ENCODE data around the gene MAP3K9. TPM values are rescaled to one million over a fixed set of nuclear protein-coding genes. Genes with fewer than 3 reads are reported as not detected.

The MAP3K9 gene
- total RNA-seq, 1 experiment from 2014 or later, result 21.4 TPM

DNA sequence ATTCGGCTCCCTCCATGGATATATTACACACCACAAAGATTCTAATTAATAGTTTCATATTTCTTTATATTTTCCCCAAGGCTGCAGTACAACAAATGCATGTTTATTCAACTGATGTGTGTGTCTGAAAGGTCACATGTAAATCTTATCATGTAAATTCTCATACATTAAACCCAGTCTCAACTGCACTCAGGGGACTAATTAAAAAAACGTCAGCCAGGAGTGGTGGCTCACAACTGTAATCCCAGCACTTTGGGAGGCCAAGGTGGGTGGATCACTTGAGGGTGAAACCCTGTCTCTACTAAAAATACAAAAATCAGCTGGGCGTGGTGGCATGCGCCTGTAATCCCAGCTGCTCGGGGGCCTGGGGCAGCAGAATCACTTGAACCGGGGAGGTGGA lies 67.8 kb downstream of the MAP3K9 start:
- Histone ChIP-seq H3K79me2 (ENCODE audit: low read depth) (no peaks in the 10 kb centered on the region), H3K9me2 (ENCODE audit: insufficient read depth) (no peaks in the 10 kb centered on the region), H3K4me2 (no peak overlapping the region), H3K9me3 (ENCODE audit: insufficient read depth, low read depth) (no peaks in the 10 kb centered on the region), H3K4me3 (no peak overlapping the region), H3K27ac (no peak overlapping the region), H3K27me3 (ENCODE audit: insufficient read depth, low read depth) (no peaks in the 10 kb centered on the region), H3K4me1 (replicated peaks; ENCODE audit: insufficient read depth) (no peaks in the 10 kb centered on the region), H2AFZ (no peak overlapping the region), H3F3A (ENCODE audit: insufficient read depth, low read depth) (no peaks in the 10 kb centered on the region; the same call in 1 of the 2 replicates), H4K20me1 (ENCODE audit: insufficient read depth) (no peaks in the 10 kb centered on the region), H3K36me3 (ENCODE audit: low read depth) (0 out of 2 replicates have a peak, but pooled peaks cover 5% of the 10 kb centered on the region)
- DNase-seq, result no peak
- TF ChIP-seq, protein P1, sequence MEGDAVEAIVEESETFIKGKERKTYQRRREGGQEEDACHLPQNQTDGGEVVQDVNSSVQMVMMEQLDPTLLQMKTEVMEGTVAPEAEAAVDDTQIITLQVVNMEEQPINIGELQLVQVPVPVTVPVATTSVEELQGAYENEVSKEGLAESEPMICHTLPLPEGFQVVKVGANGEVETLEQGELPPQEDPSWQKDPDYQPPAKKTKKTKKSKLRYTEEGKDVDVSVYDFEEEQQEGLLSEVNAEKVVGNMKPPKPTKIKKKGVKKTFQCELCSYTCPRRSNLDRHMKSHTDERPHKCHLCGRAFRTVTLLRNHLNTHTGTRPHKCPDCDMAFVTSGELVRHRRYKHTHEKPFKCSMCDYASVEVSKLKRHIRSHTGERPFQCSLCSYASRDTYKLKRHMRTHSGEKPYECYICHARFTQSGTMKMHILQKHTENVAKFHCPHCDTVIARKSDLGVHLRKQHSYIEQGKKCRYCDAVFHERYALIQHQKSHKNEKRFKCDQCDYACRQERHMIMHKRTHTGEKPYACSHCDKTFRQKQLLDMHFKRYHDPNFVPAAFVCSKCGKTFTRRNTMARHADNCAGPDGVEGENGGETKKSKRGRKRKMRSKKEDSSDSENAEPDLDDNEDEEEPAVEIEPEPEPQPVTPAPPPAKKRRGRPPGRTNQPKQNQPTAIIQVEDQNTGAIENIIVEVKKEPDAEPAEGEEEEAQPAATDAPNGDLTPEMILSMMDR (conservative IDR thresholded peaks at IDR 0.05), result no peak
- no peak for TF ChIP-seq EZH2 (IDR thresholded peaks at IDR 0.05; ENCODE audit: low read depth)
- ChIA-PET POLR2A (ENCODE audit: unreplicated experiment) (no interaction called here), CTCF (no interaction called here)
- no TSS peak for BruUV-seq (replicated peaks)
- intact Hi-C loops (cut with micrococcal nuclease; ENCODE audit: unreplicated experiment), result no loop called here

GRCh38 chr14:70735043-70735442 lies 74.3 kb downstream of the MAP3K9 start:
- Histone ChIP-seq H3K4me3 (no peak overlapping the region), H4K20me1 (ENCODE audit: insufficient read depth) (no peaks in the 10 kb centered on the region), H3K9me3 (ENCODE audit: insufficient read depth, low read depth) (no peaks in the 10 kb centered on the region), H3K4me1 (replicated peaks; ENCODE audit: insufficient read depth) (no peaks in the 10 kb centered on the region), H2AFZ (no peak overlapping the region), H3K27ac (no peak overlapping the region), H3K36me3 (ENCODE audit: low read depth) (peaks cover 19% of the 10 kb centered on the region), H3K9me2 (ENCODE audit: insufficient read depth) (no peaks in the 10 kb centered on the region), H3K79me2 (ENCODE audit: low read depth) (no peaks in the 10 kb centered on the region), H3K4me2 (no peak overlapping the region), H3K27me3 (ENCODE audit: insufficient read depth, low read depth) (no peaks in the 10 kb centered on the region), H3F3A (ENCODE audit: insufficient read depth, low read depth) (no peaks in the 10 kb centered on the region; the same call in 1 of the 2 replicates)
- POLR2A ChIA-PET (ENCODE audit: unreplicated experiment), result no interaction called here
- TF ChIP-seq EZH2 (IDR thresholded peaks at IDR 0.05; ENCODE audit: low read depth), result no peak
- TF ChIP-seq, protein P1 (conservative IDR thresholded peaks at IDR 0.05), result no peak
- no TSS peak for BruUV-seq (replicated peaks)
- no peak for DNase-seq
- intact Hi-C loops (cut with micrococcal nuclease; ENCODE audit: unreplicated experiment), result no loop called here
- CTCF ChIA-PET, result no interaction called here

DNA sequence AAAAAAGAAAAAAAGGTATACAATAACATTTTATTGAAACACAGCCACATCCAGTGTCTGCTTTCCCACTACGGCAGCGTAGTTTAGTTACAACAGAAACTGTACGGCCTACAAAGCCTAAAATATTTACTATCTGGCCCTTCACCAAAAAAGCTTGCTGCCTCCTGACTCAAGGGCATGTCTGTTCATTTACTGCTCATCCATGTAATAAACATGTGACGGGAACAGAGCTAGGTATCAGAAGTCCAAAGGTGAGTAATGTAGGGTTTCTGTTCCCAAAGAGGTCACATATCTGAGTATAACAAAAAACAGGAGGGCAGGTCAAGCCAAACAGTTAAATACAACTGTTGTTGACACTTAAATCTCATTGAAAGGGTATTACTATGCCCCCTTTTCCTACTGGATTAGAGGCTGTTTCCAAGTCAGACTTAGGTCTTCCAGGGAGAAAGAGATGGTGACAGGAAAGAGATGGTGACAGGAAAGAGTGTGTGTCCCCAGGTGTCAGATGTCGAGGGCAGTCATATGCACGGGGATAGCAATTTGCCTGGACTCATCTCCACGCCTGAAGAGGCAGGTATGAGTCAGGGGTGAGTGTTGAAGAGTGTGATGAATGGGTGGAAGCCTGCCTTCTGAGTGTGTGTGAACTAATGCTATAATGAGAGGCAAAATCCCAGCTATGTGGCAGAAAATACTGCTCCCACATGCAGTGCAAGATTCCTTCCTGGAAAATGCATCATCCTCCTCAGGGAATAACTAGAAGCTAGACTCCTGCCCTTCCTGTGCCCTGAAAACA lies 77.7 kb downstream of the MAP3K9 start:
- CTCF ChIA-PET, result no interaction called here
- H3K9me2 ChIP-seq (ENCODE audit: insufficient read depth), result no peaks in the 10 kb centered on the region
- no peaks in the 10 kb centered on the region for H4K20me1 ChIP-seq (ENCODE audit: insufficient read depth)
- no peaks in the 10 kb centered on the region for H3F3A ChIP-seq (ENCODE audit: insufficient read depth, low read depth)
- no peaks in the 10 kb centered on the region for H3K9me3 ChIP-seq (ENCODE audit: insufficient read depth, low read depth)
- no peak overlapping the region for H3K4me2 ChIP-seq
- no peak overlapping the region for H3K27ac ChIP-seq
- no peak for DNase-seq
- H3K4me3 ChIP-seq, result no peak overlapping the region
- H3K27me3 ChIP-seq (ENCODE audit: insufficient read depth, low read depth), result no peaks in the 10 kb centered on the region
- peaks cover 20% of the 10 kb centered on the region for H3K36me3 ChIP-seq (ENCODE audit: low read depth)
- intact Hi-C loops (cut with micrococcal nuclease; ENCODE audit: unreplicated experiment), result no loop called here
- H3K4me1 ChIP-seq (replicated peaks; ENCODE audit: insufficient read depth), result no peaks in the 10 kb centered on the region
- TF ChIP-seq, protein P1 (conservative IDR thresholded peaks at IDR 0.05), result no peak
- TF ChIP-seq EZH2 (IDR thresholded peaks at IDR 0.05; ENCODE audit: low read depth), result no peak
- H2AFZ ChIP-seq, result no peak overlapping the region
- H3K79me2 ChIP-seq (ENCODE audit: low read depth), result no peaks in the 10 kb centered on the region
- POLR2A ChIA-PET (ENCODE audit: unreplicated experiment), result no interaction called here
- no TSS peak for BruUV-seq (replicated peaks)

All from PC-9 (cell line).